Osteoblast (primary cell): ENCODE measurements around the gene APLNR. TPM values are rescaled to one million over a fixed set of nuclear protein-coding genes. Genes with fewer than 3 reads are reported as not detected.

ENCODE experiments used
- DNase-seq: peaks from one replicate; pipeline ENCODE4 v3.0.0; 2011; ENCODE audit warnings: low spot score, mixed read lengths; ENCODE audit not compliant: insufficient read length; ENCODE audit errors: missing footprints
- H2AFZ ChIP-seq: 2 replicates; pipeline ENCODE4 v1.6.0; 2011; ENCODE audit warnings: mild to moderate bottlenecking, low read length
- H3K27ac ChIP-seq: 2 replicates; pipeline ENCODE4 v1.5.1; 2011; ENCODE audit warnings: mild to moderate bottlenecking, low read depth, low read length, moderate library complexity
- H3K27me3 ChIP-seq: 2 replicates; pipeline ENCODE4 v1.6.0; 2012; ENCODE audit warnings: mild to moderate bottlenecking, control low read depth, inconsistent platforms, low read length, moderate library complexity; ENCODE audit not compliant: insufficient read depth
- H3K36me3 ChIP-seq: 2 replicates; pipeline ENCODE4 v1.5.1; 2011; ENCODE audit warnings: mild to moderate bottlenecking, low read length, control low read depth, moderate library complexity; ENCODE audit not compliant: insufficient read depth
- H3K4me1 ChIP-seq: 2 replicates; pipeline ENCODE4 v1.5.1; 2011; ENCODE audit warnings: mild to moderate bottlenecking, low read length, control low read depth, moderate library complexity; ENCODE audit not compliant: insufficient read depth
- H3K4me2 ChIP-seq: 2 replicates; pipeline ENCODE4 v1.6.0; 2011; ENCODE audit warnings: mild to moderate bottlenecking, low read length; ENCODE audit not compliant: insufficient read depth
- H3K4me3 ChIP-seq: fragments of 200-600 bp; sonication (generic); 3 replicates; pipeline ENCODE4 v1.5.1; 2012; ENCODE audit warnings: mild to moderate bottlenecking, low read length, inconsistent platforms; ENCODE audit not compliant: insufficient read depth
- H3K79me2 ChIP-seq: 2 replicates; pipeline ENCODE4 v1.6.0; 2012; ENCODE audit warnings: mild to moderate bottlenecking, low read length, control low read depth, inconsistent platforms; ENCODE audit not compliant: insufficient read depth
- H3K9me3 ChIP-seq: 2 replicates; pipeline ENCODE4 v1.5.1; 2011; ENCODE audit warnings: low read depth, low read length, control low read depth
- H4K20me1 ChIP-seq: 2 replicates; pipeline ENCODE4 v1.6.0; 2012; ENCODE audit warnings: mild to moderate bottlenecking, low read length, control low read depth; ENCODE audit not compliant: insufficient read depth
- CTCF ChIP-seq: IDR thresholded peaks from 2 replicates; pipeline ENCODE4 v1.5.1; 2011; ENCODE audit warnings: mild to moderate bottlenecking, low read depth, low read length, moderate library complexity; ENCODE audit errors: extremely low read depth
- total RNA-seq: library from RNA; depleted of rRNA; stranded (reverse); fragments of >200 nt; gene quantifications from 2 replicates; pipeline ENCODE4 v1.2.3, GENCODE V29; 2012

APLNR gene
- total RNA-seq, 1 donor, result not detected

GRCh38 chr11:57219021-57219627, 17.9 kb downstream of the APLNR start:
- Histone ChIP-seq H3K4me3 (no peak overlapping the region), H2AFZ (peak overlapping the region; percentile 41), H3K9me3 (no peaks in the 10 kb centered on the region), H3K79me2 (no peaks in the 10 kb centered on the region), H3K27me3 (no peaks in the 10 kb centered on the region), H3K4me1 (peaks cover 10% of the 10 kb centered on the region), H3K36me3 (no peaks in the 10 kb centered on the region), H3K27ac (no peak overlapping the region), H4K20me1 (no peaks in the 10 kb centered on the region), H3K4me2 (no peak overlapping the region)
- no peak for TF ChIP-seq CTCF
- no peak for DNase-seq

- Histone ChIP-seq H3K27me3 (no peaks in the 10 kb centered on the region), H3K36me3 (no peaks in the 10 kb centered on the region), H3K79me2 (no peaks in the 10 kb centered on the region), H3K4me2 (no peak overlapping the region), H2AFZ (no peak overlapping the region), H3K27ac (no peak overlapping the region), H3K4me1 (peaks cover 16% of the 10 kb centered on the region), H3K9me3 (no peaks in the 10 kb centered on the region), H4K20me1 (no peaks in the 10 kb centered on the region), H3K4me3 (no peak overlapping the region)
- TF ChIP-seq CTCF, result no peak
- no peak for DNase-seq
Measured at GRCh38 chr11:57217053-57217452, 20.0 kb downstream of the APLNR start.

GRCh38 chr11:57216463-57216862, 20.6 kb downstream of the APLNR start:
- H3K79me2 ChIP-seq, result no peaks in the 10 kb centered on the region
- peaks cover 16% of the 10 kb centered on the region for H3K4me1 ChIP-seq
- no peaks in the 10 kb centered on the region for H3K36me3 ChIP-seq
- H3K4me2 ChIP-seq, result no peak overlapping the region
- H3K4me3 ChIP-seq, result no peak overlapping the region
- TF ChIP-seq CTCF, result no peak
- H4K20me1 ChIP-seq, result no peaks in the 10 kb centered on the region
- H3K27ac ChIP-seq, result no peak overlapping the region
- DNase-seq, result no peak
- no peaks in the 10 kb centered on the region for H3K9me3 ChIP-seq
- H2AFZ ChIP-seq, result no peak overlapping the region
- H3K27me3 ChIP-seq, result no peaks in the 10 kb centered on the region

- Histone ChIP-seq H3K36me3 (no peaks in the 10 kb centered on the region), H3K4me3 (no peak overlapping the region), H3K79me2 (no peaks in the 10 kb centered on the region), H4K20me1 (no peaks in the 10 kb centered on the region), H3K9me3 (no peaks in the 10 kb centered on the region), H3K27ac (no peak overlapping the region), H3K27me3 (peaks cover 4% of the 10 kb centered on the region), H3K4me2 (peak overlapping the region; percentile 18), H3K4me1 (peaks cover 16% of the 10 kb centered on the region), H2AFZ (no peak overlapping the region)
- TF ChIP-seq CTCF, result no peak
- DNase-seq, result no peak
Measured at GRCh38 chr11:57214494-57214893, 22.6 kb downstream of the APLNR start.
